ENCODE results near the gene NEK6.
"Not testable (repeated sequence)": the region's sequence is repeated elsewhere in the genome, so short reads cannot be mapped to it uniquely, and the experiment has no call there.

Gene NEK6

GRCh38 chr9:124225945-124226344 is 31.8 kb upstream of the NEK6 start:
- no peak for DNase-seq (ENCODE audit: low read depth in 2 of 2, low spot score in 1 of 2)

GRCh38 chr9:124228516-124228915 is 29.2 kb upstream of the NEK6 start:
- DNase-seq (ENCODE audit: low read depth in 2 of 2, low spot score in 1 of 2) = no peak

GRCh38 chr9:124231095-124231737 is 26.5 kb upstream of the NEK6 start:
- DNase-seq (ENCODE audit: low read depth in 2 of 2, low spot score in 1 of 2) = no peak

GRCh38 chr9:124238546-124239140 is 19.1 kb upstream of the NEK6 start:
- no peak for DNase-seq (ENCODE audit: low read depth in 2 of 2, low spot score in 1 of 2)

- no peak for DNase-seq (ENCODE audit: low read depth in 2 of 2, low spot score in 1 of 2)
Measured at GRCh38 chr9:124239249-124240073, 18.3 kb upstream of the NEK6 start.

- no peak for DNase-seq (ENCODE audit: low read depth in 2 of 2, low spot score in 1 of 2)
Measured at GRCh38 chr9:124242331-124243194, 15.2 kb upstream of the NEK6 start.

GRCh38 chr9:124247393-124247792 is 10.4 kb upstream of the NEK6 start:
- not testable (repeated sequence) for DNase-seq (ENCODE audit: low read depth in 2 of 2, low spot score in 1 of 2)

GRCh38 chr9:124248066-124248465 is 9.7 kb upstream of the NEK6 start:
- no peak for DNase-seq (ENCODE audit: low read depth in 2 of 2, low spot score in 1 of 2)

- DNase-seq (ENCODE audit: low read depth in 2 of 2, low spot score in 1 of 2) = no peak
Measured at GRCh38 chr9:124248960-124249359, 8.8 kb upstream of the NEK6 start.

- no peak for DNase-seq (ENCODE audit: low read depth in 2 of 2, low spot score in 1 of 2)
Measured at GRCh38 chr9:124251204-124251603, 6.5 kb upstream of the NEK6 start.

- DNase-seq (ENCODE audit: low read depth in 2 of 2, low spot score in 1 of 2) = no peak
Measured at GRCh38 chr9:124251605-124252378, 6.0 kb upstream of the NEK6 start.

- DNase-seq (ENCODE audit: low read depth in 2 of 2, low spot score in 1 of 2) = not testable (repeated sequence)
Measured at GRCh38 chr9:124252878-124253277, 4.9 kb upstream of the NEK6 start.

- DNase-seq (ENCODE audit: low read depth in 2 of 2, low spot score in 1 of 2) = no peak
Measured at GRCh38 chr9:124254261-124254682, 3.5 kb upstream of the NEK6 start.

- DNase-seq (ENCODE audit: low read depth in 2 of 2, low spot score in 1 of 2) = no peak
Measured at GRCh38 chr9:124255222-124255621, 2.5 kb upstream of the NEK6 start.

- no peak for DNase-seq (ENCODE audit: low read depth in 2 of 2, low spot score in 1 of 2)
Measured at GRCh38 chr9:124256517-124257069, 1.2 kb upstream of the NEK6 start.

GRCh38 chr9:124257070-124257843 is 492 bp upstream of the NEK6 start:
- no peak for DNase-seq (ENCODE audit: low read depth in 2 of 2, low spot score in 1 of 2)

- no peak for DNase-seq (ENCODE audit: low read depth in 2 of 2, low spot score in 1 of 2)
Measured at GRCh38 chr9:124258607-124259157, 933 bp downstream of the NEK6 start.

- DNase-seq (ENCODE audit: low read depth in 2 of 2, low spot score in 1 of 2) = no peak
Measured at GRCh38 chr9:124259158-124259808, 1.5 kb downstream of the NEK6 start.
